C4-2B (cell line): ENCODE results near the gene FHL3.

Source experiments
- ZFX ChIP-seq: fragments of 450-650 bp; IDR thresholded peaks from 2 replicates; pipeline ENCODE4 v1.6.1; 2017
- TF ChIP-seq, protein P1 (sequence below): fragments of 450-650 bp; conservative IDR thresholded peaks from 2 replicates; pipeline ENCODE4 v1.5.1; 2017; ENCODE audit warnings: mild to moderate bottlenecking

- TF ChIP-seq, protein P1, sequence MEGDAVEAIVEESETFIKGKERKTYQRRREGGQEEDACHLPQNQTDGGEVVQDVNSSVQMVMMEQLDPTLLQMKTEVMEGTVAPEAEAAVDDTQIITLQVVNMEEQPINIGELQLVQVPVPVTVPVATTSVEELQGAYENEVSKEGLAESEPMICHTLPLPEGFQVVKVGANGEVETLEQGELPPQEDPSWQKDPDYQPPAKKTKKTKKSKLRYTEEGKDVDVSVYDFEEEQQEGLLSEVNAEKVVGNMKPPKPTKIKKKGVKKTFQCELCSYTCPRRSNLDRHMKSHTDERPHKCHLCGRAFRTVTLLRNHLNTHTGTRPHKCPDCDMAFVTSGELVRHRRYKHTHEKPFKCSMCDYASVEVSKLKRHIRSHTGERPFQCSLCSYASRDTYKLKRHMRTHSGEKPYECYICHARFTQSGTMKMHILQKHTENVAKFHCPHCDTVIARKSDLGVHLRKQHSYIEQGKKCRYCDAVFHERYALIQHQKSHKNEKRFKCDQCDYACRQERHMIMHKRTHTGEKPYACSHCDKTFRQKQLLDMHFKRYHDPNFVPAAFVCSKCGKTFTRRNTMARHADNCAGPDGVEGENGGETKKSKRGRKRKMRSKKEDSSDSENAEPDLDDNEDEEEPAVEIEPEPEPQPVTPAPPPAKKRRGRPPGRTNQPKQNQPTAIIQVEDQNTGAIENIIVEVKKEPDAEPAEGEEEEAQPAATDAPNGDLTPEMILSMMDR: no peak
- TF ChIP-seq ZFX: no peak
These were observed 53.3 kb downstream of the FHL3 start for GRCh38 chr1:37951783-37952624.
